Neural progenitor cell (in vitro differentiated cells): ENCODE measurements around the gene ACSM2A. TPM values are rescaled to one million over a fixed set of nuclear protein-coding genes. Genes with fewer than 3 reads are reported as not detected.

ENCODE experiments used
- DNase-seq: peaks from one replicate; pipeline ENCODE4 v3.0.0-alpha.2; 2016; ENCODE audit warnings: low spot score
- H2AFZ ChIP-seq: fragments of 200-600 bp; sonication (generic); replicated peaks from 2 replicates; pipeline ENCODE4 v1.6.1; 2016; ENCODE audit warnings: antibody characterized with exemption
- H3F3A ChIP-seq: fragments of 200-600 bp; sonication (generic); 2 replicates; pipeline ENCODE4 v1.6.1; 2016; ENCODE audit warnings: antibody characterized with exemption, low read depth
- H3K27ac ChIP-seq: fragments of 200-600 bp; sonication (generic); 2 replicates; pipeline ENCODE4 v1.5.1; 2016; ENCODE audit warnings: mild to moderate bottlenecking
- H3K27me3 ChIP-seq: fragments of 200-600 bp; sonication (generic); 2 replicates; pipeline ENCODE4 v1.6.1; 2016; ENCODE audit warnings: mild to moderate bottlenecking, moderate library complexity
- H3K36me3 ChIP-seq: fragments of 200-600 bp; sonication (generic); 2 replicates; pipeline ENCODE4 v1.5.1; 2016
- H3K4me1 ChIP-seq: fragments of 200-600 bp; sonication (generic); 2 replicates; pipeline ENCODE4 v1.6.1; 2016; ENCODE audit warnings: mixed run types
- H3K4me2 ChIP-seq: fragments of 200-600 bp; sonication (generic); 2 replicates; pipeline ENCODE4 v1.6.1; 2016
- H3K4me3 ChIP-seq: fragments of 200-600 bp; sonication (generic); 2 replicates; pipeline ENCODE4 v1.5.1; 2016
- H3K79me2 ChIP-seq: fragments of 200-600 bp; sonication (generic); 2 replicates; pipeline ENCODE4 v1.6.1; 2016; ENCODE audit warnings: low read depth
- H3K9ac ChIP-seq: fragments of 200-600 bp; sonication (generic); 2 replicates; pipeline ENCODE4 v1.6.1; 2016
- H3K9me3 ChIP-seq: fragments of 200-600 bp; sonication (generic); 2 replicates; pipeline ENCODE4 v1.5.1; 2016; ENCODE audit warnings: low read depth
- H4K20me1 ChIP-seq: fragments of 200-600 bp; sonication (generic); 2 replicates; pipeline ENCODE4 v1.6.1; 2016; ENCODE audit warnings: low read depth
- H3K27ac Mint-ChIP-seq: 3 replicates; pipeline ENCODE4 v1.8.0; 2021; ENCODE audit warnings: mixed read lengths
- H3K27me3 Mint-ChIP-seq: 2 replicates; pipeline ENCODE4 v1.8.0; 2022; ENCODE audit warnings: low read depth, mild to moderate bottlenecking, inconsistent platforms, moderate library complexity, mixed read lengths; ENCODE audit not compliant: insufficient read depth
- H3K36me3 Mint-ChIP-seq: 3 replicates; pipeline ENCODE4 v1.8.0; 2021; ENCODE audit warnings: mixed read lengths
- H3K4me1 Mint-ChIP-seq: 3 replicates; pipeline ENCODE4 v1.8.0; 2021; ENCODE audit warnings: mixed read lengths
- H3K4me3 Mint-ChIP-seq: 3 replicates; pipeline ENCODE4 v1.8.0; 2021; ENCODE audit warnings: mild to moderate bottlenecking, moderate library complexity, mixed read lengths
- H3K9me3 Mint-ChIP-seq: 3 replicates; pipeline ENCODE4 v1.8.0; 2020; ENCODE audit warnings: mixed read lengths
- EZH2 ChIP-seq: fragments of 200-600 bp; sonication (generic); IDR thresholded peaks from 2 replicates; pipeline ENCODE4 v1.6.1; 2017; ENCODE audit warnings: antibody characterized with exemption, mild to moderate bottlenecking, moderate library complexity
- EZH2phosphoT487 ChIP-seq: fragments of 200-600 bp; sonication (generic); IDR thresholded peaks from 2 replicates; pipeline ENCODE4 v1.6.1; 2017; ENCODE audit warnings: antibody characterized with exemption
- total RNA-seq: library from RNA; depleted of rRNA; stranded (reverse); fragments of >200 nt; gene quantifications from 2 replicates; pipeline ENCODE4 v1.2.3, GENCODE V29; 2015; ENCODE audit warnings: low replicate concordance
- TF ChIP-seq, protein P1 (sequence below): fragments of 200-600 bp; sonication (generic); IDR thresholded peaks from 2 replicates; pipeline ENCODE4 v1.5.1; 2017; ENCODE audit warnings: antibody characterized with exemption, mild to moderate bottlenecking

ACSM2A gene
- total RNA-seq, 1 donor from 2014 or later, result not detected

DNA sequence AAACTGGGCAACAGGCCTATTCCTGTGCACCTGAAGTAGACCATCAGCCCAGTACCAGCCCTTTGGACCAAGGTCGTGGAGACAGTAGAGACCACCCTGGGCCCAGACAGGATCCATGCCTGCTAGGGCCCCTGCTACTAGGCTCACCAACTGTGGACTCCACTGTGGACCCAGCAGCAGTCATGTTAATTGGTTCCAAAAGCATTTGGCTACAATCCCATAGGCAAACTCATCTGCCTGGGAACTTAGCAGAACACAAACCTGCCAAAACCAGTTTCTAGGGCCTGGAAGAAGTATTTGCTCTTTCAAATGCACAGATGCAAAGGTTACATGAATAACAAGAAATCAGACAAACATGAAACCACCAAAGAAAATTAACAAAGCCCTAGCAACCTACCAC, 53.1 kb downstream of the ACSM2A start:
- no peaks in the 10 kb centered on the region for H3K36me3 Mint-ChIP-seq
- Histone ChIP-seq H3K27me3 (no peaks in the 10 kb centered on the region), H3K4me1 (no peaks in the 10 kb centered on the region), H2AFZ (no peak overlapping the region), H3K4me3 (no peak overlapping the region), H3K36me3 (no peaks in the 10 kb centered on the region), H3K4me2 (no peak overlapping the region), H4K20me1 (no peaks in the 10 kb centered on the region), H3F3A (no peaks in the 10 kb centered on the region), H3K9ac (no peak overlapping the region), H3K79me2 (no peaks in the 10 kb centered on the region), H3K9me3 (peaks cover 14% of the 10 kb centered on the region), H3K27ac (no peak overlapping the region)
- DNase-seq, result no peak
- TF ChIP-seq EZH2phosphoT487, result no peak
- TF ChIP-seq, protein P1, sequence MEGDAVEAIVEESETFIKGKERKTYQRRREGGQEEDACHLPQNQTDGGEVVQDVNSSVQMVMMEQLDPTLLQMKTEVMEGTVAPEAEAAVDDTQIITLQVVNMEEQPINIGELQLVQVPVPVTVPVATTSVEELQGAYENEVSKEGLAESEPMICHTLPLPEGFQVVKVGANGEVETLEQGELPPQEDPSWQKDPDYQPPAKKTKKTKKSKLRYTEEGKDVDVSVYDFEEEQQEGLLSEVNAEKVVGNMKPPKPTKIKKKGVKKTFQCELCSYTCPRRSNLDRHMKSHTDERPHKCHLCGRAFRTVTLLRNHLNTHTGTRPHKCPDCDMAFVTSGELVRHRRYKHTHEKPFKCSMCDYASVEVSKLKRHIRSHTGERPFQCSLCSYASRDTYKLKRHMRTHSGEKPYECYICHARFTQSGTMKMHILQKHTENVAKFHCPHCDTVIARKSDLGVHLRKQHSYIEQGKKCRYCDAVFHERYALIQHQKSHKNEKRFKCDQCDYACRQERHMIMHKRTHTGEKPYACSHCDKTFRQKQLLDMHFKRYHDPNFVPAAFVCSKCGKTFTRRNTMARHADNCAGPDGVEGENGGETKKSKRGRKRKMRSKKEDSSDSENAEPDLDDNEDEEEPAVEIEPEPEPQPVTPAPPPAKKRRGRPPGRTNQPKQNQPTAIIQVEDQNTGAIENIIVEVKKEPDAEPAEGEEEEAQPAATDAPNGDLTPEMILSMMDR, result no peak
- TF ChIP-seq EZH2, result no peak
- peaks cover 20% of the 10 kb centered on the region for H3K9me3 Mint-ChIP-seq
- peaks cover 4% of the 10 kb centered on the region for H3K27me3 Mint-ChIP-seq
- H3K4me3 Mint-ChIP-seq, result no peak overlapping the region
- no peaks in the 10 kb centered on the region for H3K4me1 Mint-ChIP-seq
- no peak overlapping the region for H3K27ac Mint-ChIP-seq

DNA sequence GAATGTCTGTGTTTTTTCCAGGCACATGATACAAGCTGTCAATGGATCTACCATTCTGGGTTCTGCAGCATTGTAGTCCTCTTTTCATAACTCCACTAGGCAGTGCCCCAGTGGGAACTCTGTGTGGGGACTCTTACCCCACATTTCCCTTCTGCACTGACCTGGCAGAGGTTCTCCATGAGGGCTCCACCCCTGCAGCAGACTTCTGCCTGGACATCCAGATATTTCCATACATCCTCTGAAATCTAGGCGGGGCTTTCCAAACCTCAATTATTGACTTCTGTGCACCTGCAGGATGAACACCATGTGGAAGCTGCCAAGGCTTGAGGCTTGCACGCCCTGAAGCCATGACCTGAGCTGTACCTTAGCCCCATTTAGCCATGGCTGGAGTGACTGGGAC, 56.0 kb downstream of the ACSM2A start:
- H3K36me3 Mint-ChIP-seq, result no peaks in the 10 kb centered on the region
- Histone ChIP-seq H3K4me2 (no peak overlapping the region), H4K20me1 (no peaks in the 10 kb centered on the region), H3F3A (no peaks in the 10 kb centered on the region), H3K27me3 (no peaks in the 10 kb centered on the region), H3K4me3 (no peak overlapping the region), H3K27ac (no peak overlapping the region), H3K9ac (no peak overlapping the region), H3K79me2 (no peaks in the 10 kb centered on the region), H3K4me1 (no peaks in the 10 kb centered on the region), H3K9me3 (peaks cover 14% of the 10 kb centered on the region), H2AFZ (no peak overlapping the region), H3K36me3 (no peaks in the 10 kb centered on the region)
- no peak overlapping the region for H3K4me3 Mint-ChIP-seq
- peaks cover 8% of the 10 kb centered on the region for H3K27me3 Mint-ChIP-seq
- TF ChIP-seq EZH2phosphoT487 (no peak), EZH2 (no peak)
- TF ChIP-seq, protein P1, result no peak
- H3K4me1 Mint-ChIP-seq, result no peaks in the 10 kb centered on the region
- H3K27ac Mint-ChIP-seq, result no peak overlapping the region
- DNase-seq, result no peak
- H3K9me3 Mint-ChIP-seq, result peaks cover 18% of the 10 kb centered on the region

DNA sequence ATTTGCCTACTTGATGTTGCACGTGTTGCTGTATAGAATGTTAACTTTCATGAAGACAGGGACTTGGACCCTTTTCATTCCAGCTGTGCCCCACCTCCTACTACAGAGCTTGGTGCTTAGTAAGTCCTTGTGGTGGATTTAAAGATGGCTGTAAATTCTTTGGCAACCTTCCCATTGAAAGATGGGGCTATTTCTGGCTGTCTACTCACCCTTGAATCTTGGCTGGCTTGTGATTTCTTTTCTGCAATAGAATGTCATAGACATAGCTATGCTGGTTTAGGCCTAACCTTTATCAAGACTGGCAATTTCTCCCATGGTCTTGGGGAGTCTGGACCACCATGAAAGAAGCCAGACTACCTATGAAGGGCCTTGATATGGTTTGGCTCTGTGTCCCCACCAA, 59.0 kb downstream of the ACSM2A start:
- Histone ChIP-seq H3K9me3 (peaks cover 14% of the 10 kb centered on the region), H3K4me2 (no peak overlapping the region), H3K27me3 (no peaks in the 10 kb centered on the region), H3K4me1 (no peaks in the 10 kb centered on the region), H3K9ac (no peak overlapping the region), H3K4me3 (no peak overlapping the region), H3K27ac (no peak overlapping the region), H3K79me2 (no peaks in the 10 kb centered on the region), H3F3A (no peaks in the 10 kb centered on the region), H3K36me3 (no peaks in the 10 kb centered on the region), H2AFZ (no peak overlapping the region), H4K20me1 (no peaks in the 10 kb centered on the region)
- H3K27ac Mint-ChIP-seq, result no peak overlapping the region
- peaks cover 13% of the 10 kb centered on the region for H3K9me3 Mint-ChIP-seq
- TF ChIP-seq, protein P1, result no peak
- TF ChIP-seq EZH2 (no peak), EZH2phosphoT487 (no peak)
- no peak for DNase-seq
- no peaks in the 10 kb centered on the region for H3K36me3 Mint-ChIP-seq
- no peak overlapping the region for H3K4me3 Mint-ChIP-seq
- no peaks in the 10 kb centered on the region for H3K4me1 Mint-ChIP-seq
- peaks cover 4% of the 10 kb centered on the region for H3K27me3 Mint-ChIP-seq
